ENCODE measurements around the gene LIG1.

Gene LIG1

GRCh38 chr19:48121066-48121465, 49.1 kb downstream of the LIG1 start:
- TF ChIP-seq EZH2 (IDR thresholded peaks at IDR 0.05; ENCODE audit: borderline replicate concordance, low read length): no peak
- TF ChIP-seq CTCF (IDR thresholded peaks at IDR 0.05; ENCODE audit: low read length): no peak
- no peaks in the 10 kb centered on the region for H3K27me3 ChIP-seq (ENCODE audit: insufficient read depth, low read length)
- no peak overlapping the region for H3K9ac ChIP-seq (ENCODE audit: low read length)
- no peaks in the 10 kb centered on the region for H3K9me3 ChIP-seq (ENCODE audit: low read length)
- H3K4me2 ChIP-seq (ENCODE audit: low read length): no peak overlapping the region
- no peak overlapping the region for H3K27ac ChIP-seq (ENCODE audit: low read depth, low read length, poor library complexity, severe bottlenecking)
- H3K9me2 ChIP-seq (ENCODE audit: low read depth, low read length): no peaks in the 10 kb centered on the region
- no peaks in the 10 kb centered on the region for H3K4me1 ChIP-seq (ENCODE audit: insufficient read depth, low read length, severe bottlenecking)
- no peak overlapping the region for H2AFZ ChIP-seq (ENCODE audit: low read length)
- H3K79me2 ChIP-seq (ENCODE audit: insufficient read depth, low read length): no peaks in the 10 kb centered on the region
- peaks cover 75% of the 10 kb centered on the region for H3K36me3 ChIP-seq (ENCODE audit: insufficient read depth, low read length)
- no peaks in the 10 kb centered on the region for H3F3A ChIP-seq (ENCODE audit: insufficient read depth, low read length)
- no peak overlapping the region for H3K4me3 ChIP-seq (ENCODE audit: low read depth, low read length, poor library complexity, severe bottlenecking)
- H4K20me1 ChIP-seq (ENCODE audit: insufficient read depth, low read length): no peaks in the 10 kb centered on the region

GRCh38 chr19:48120505-48120904, 49.6 kb downstream of the LIG1 start:
- Histone ChIP-seq H4K20me1 (ENCODE audit: insufficient read depth, low read length) (no peaks in the 10 kb centered on the region), H3K36me3 (ENCODE audit: insufficient read depth, low read length) (peaks cover 75% of the 10 kb centered on the region), H3K4me3 (ENCODE audit: low read depth, low read length, poor library complexity, severe bottlenecking) (no peak overlapping the region), H3K9me2 (ENCODE audit: low read depth, low read length) (no peaks in the 10 kb centered on the region), H3K9me3 (ENCODE audit: low read length) (no peaks in the 10 kb centered on the region), H3K4me1 (ENCODE audit: insufficient read depth, low read length, severe bottlenecking) (no peaks in the 10 kb centered on the region), H3K27me3 (ENCODE audit: insufficient read depth, low read length) (no peaks in the 10 kb centered on the region), H3K27ac (ENCODE audit: low read depth, low read length, poor library complexity, severe bottlenecking) (no peak overlapping the region), H3K79me2 (ENCODE audit: insufficient read depth, low read length) (no peaks in the 10 kb centered on the region), H2AFZ (ENCODE audit: low read length) (no peak overlapping the region), H3K4me2 (ENCODE audit: low read length) (no peak overlapping the region), H3K9ac (ENCODE audit: low read length) (no peak overlapping the region), H3F3A (ENCODE audit: insufficient read depth, low read length) (no peaks in the 10 kb centered on the region)
- no peak for TF ChIP-seq CTCF (IDR thresholded peaks at IDR 0.05; ENCODE audit: low read length)
- TF ChIP-seq EZH2 (IDR thresholded peaks at IDR 0.05; ENCODE audit: borderline replicate concordance, low read length): no peak

- TF ChIP-seq CTCF (IDR thresholded peaks at IDR 0.05; ENCODE audit: low read length) (no peak), EZH2 (IDR thresholded peaks at IDR 0.05; ENCODE audit: borderline replicate concordance, low read length) (no peak)
- peaks cover 69% of the 10 kb centered on the region for H3K36me3 ChIP-seq (ENCODE audit: insufficient read depth, low read length)
Measured at GRCh38 chr19:48118131-48118517, 52.0 kb downstream of the LIG1 start.

More at GRCh38 chr19:48118131-48118517, 52.0 kb downstream of the LIG1 start:
- Histone ChIP-seq H3K9me3 (ENCODE audit: low read length) (no peaks in the 10 kb centered on the region), H3K9me2 (ENCODE audit: low read depth, low read length) (no peaks in the 10 kb centered on the region), H3F3A (ENCODE audit: insufficient read depth, low read length) (no peaks in the 10 kb centered on the region), H3K4me3 (ENCODE audit: low read depth, low read length, poor library complexity, severe bottlenecking) (no peak overlapping the region), H3K27ac (ENCODE audit: low read depth, low read length, poor library complexity, severe bottlenecking) (no peak overlapping the region), H3K4me2 (ENCODE audit: low read length) (no peak overlapping the region), H3K79me2 (ENCODE audit: insufficient read depth, low read length) (no peaks in the 10 kb centered on the region), H3K27me3 (ENCODE audit: insufficient read depth, low read length) (no peaks in the 10 kb centered on the region), H2AFZ (ENCODE audit: low read length) (no peak overlapping the region), H4K20me1 (ENCODE audit: insufficient read depth, low read length) (no peaks in the 10 kb centered on the region), H3K4me1 (ENCODE audit: insufficient read depth, low read length, severe bottlenecking) (no peaks in the 10 kb centered on the region), H3K9ac (ENCODE audit: low read length) (no peak overlapping the region)

All from OCI-LY1 (cell line).